KMS-11 (cell line): Measurements from ENCODE around the gene SOX18.

ENCODE experiments used
- H2AFZ ChIP-seq: fragments of 200-600 bp; sonication (generic); 2 replicates; pipeline ENCODE4 v1.6.1; 2016; ENCODE audit warnings: antibody characterized with exemption, mixed run types, low read depth
- H3K27ac ChIP-seq: fragments of 200-600 bp; sonication (generic); 2 replicates; pipeline ENCODE4 v1.6.1; 2016; ENCODE audit warnings: mild to moderate bottlenecking, mixed run types
- H3K27me3 ChIP-seq: fragments of 200-600 bp; sonication (generic); 2 replicates; pipeline ENCODE4 v1.6.1; 2017; ENCODE audit warnings: mild to moderate bottlenecking, low read depth, mixed run types, moderate library complexity; ENCODE audit not compliant: insufficient read depth
- H3K36me3 ChIP-seq: fragments of 200-600 bp; sonication (generic); 2 replicates; pipeline ENCODE4 v1.6.1; 2017; ENCODE audit warnings: mild to moderate bottlenecking, mixed run types; ENCODE audit not compliant: insufficient read depth
- H3K4me1 ChIP-seq: fragments of 200-600 bp; sonication (generic); 2 replicates; pipeline ENCODE4 v1.6.1; 2016; ENCODE audit warnings: mild to moderate bottlenecking, low read depth, mixed run types; ENCODE audit not compliant: poor library complexity, severe bottlenecking
- H3K4me2 ChIP-seq: fragments of 200-600 bp; sonication (generic); 2 replicates; pipeline ENCODE4 v1.7.0; 2016; ENCODE audit warnings: mild to moderate bottlenecking, mixed run types
- H3K4me3 ChIP-seq: fragments of 200-600 bp; sonication (generic); IDR thresholded peaks from 2 replicates; pipeline ENCODE4 v1.6.1; 2017; ENCODE audit warnings: low read depth, low read length, mixed read lengths; ENCODE audit not compliant: insufficient read depth
- H3K79me2 ChIP-seq: fragments of 200-600 bp; sonication (generic); 2 replicates; pipeline ENCODE4 v1.6.1; 2016; ENCODE audit warnings: low read depth, mixed run types; ENCODE audit not compliant: insufficient read depth
- H3K9ac ChIP-seq: fragments of 200-600 bp; sonication (generic); 2 replicates; pipeline ENCODE4 v1.6.1; 2016; ENCODE audit warnings: mild to moderate bottlenecking, mixed run types
- H4K20me1 ChIP-seq: fragments of 200-600 bp; sonication (generic); 2 replicates; pipeline ENCODE4 v1.6.1; 2016; ENCODE audit warnings: mild to moderate bottlenecking, mixed run types; ENCODE audit not compliant: insufficient read depth
- TF ChIP-seq, protein P1 (sequence below): fragments of 200-600 bp; sonication (generic); conservative IDR thresholded peaks from 2 replicates; pipeline ENCODE4 v1.6.1; 2017; ENCODE audit warnings: low read depth, mild to moderate bottlenecking, antibody characterized with exemption, low read length, moderate library complexity, mixed read lengths

SOX18 gene

DNA sequence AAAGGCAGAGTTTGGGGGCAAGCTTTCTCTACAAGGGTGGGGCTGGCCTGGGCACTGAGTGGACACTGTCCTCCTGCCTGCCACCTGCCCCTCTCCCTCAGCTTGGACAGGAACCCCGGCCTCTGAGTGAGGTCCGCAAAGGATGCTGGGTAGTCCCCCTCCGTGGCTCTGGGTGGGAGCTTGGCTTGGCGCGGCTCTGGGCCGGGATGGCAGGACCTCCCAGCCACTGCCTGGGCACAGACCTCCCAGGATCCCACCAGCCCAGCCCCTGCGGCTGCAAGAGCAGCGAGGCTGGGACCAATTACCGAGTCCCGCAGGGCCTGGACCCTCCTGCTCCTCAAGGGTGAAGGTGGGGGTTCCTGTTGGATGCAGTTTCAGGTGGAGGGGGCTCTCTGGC, 2.9 kb upstream of the SOX18 start:
- no peak overlapping the region for H3K4me2 ChIP-seq
- H2AFZ ChIP-seq: no peak overlapping the region
- no peak overlapping the region for H3K9ac ChIP-seq
- H4K20me1 ChIP-seq: no peaks in the 10 kb centered on the region
- H3K79me2 ChIP-seq: no peaks in the 10 kb centered on the region
- peaks cover 24% of the 10 kb centered on the region for H3K4me1 ChIP-seq
- no peak overlapping the region for H3K4me3 ChIP-seq
- H3K27ac ChIP-seq: no peak overlapping the region
- H3K36me3 ChIP-seq: no peaks in the 10 kb centered on the region
- TF ChIP-seq, protein P1, sequence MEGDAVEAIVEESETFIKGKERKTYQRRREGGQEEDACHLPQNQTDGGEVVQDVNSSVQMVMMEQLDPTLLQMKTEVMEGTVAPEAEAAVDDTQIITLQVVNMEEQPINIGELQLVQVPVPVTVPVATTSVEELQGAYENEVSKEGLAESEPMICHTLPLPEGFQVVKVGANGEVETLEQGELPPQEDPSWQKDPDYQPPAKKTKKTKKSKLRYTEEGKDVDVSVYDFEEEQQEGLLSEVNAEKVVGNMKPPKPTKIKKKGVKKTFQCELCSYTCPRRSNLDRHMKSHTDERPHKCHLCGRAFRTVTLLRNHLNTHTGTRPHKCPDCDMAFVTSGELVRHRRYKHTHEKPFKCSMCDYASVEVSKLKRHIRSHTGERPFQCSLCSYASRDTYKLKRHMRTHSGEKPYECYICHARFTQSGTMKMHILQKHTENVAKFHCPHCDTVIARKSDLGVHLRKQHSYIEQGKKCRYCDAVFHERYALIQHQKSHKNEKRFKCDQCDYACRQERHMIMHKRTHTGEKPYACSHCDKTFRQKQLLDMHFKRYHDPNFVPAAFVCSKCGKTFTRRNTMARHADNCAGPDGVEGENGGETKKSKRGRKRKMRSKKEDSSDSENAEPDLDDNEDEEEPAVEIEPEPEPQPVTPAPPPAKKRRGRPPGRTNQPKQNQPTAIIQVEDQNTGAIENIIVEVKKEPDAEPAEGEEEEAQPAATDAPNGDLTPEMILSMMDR: no peak
- peaks cover 49% of the 10 kb centered on the region for H3K27me3 ChIP-seq

DNA sequence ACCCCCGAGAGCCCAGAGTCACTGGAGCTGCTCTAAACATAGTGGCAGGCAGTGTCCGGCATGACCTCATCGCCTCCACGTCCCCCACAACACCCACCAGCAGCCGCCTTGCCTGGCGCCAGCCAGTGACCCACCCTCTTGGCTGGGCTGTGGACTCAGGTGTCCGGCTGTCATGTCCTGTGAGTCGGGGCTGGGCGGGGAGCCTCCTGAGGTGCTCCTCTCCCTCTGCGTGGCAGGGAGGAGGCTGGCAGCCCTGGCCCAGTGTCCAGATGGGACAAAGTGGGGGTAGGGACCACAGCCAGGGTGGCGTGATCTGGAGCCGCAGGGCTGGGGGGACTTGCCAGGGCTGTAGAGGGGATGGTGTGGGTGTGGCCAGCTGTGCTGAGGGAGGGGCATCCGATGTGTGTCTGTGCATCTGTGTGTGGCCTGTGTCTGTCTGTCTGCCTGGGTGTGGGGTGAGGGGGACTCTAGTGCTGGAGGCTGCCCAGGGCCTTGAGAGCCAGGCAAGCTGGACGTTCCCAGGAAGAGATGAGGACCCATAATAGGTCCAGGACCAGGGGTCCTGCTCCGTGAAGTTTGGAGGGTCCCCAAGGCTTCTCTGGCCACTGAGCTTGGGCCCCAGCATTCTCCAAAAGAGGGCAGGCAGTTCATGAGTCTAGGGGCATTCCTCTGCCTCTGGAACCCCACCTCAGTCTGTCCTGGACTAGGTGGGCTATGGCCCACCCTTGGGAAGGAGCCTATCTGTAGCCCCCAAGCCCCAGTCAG, 2.3 kb upstream of the SOX18 start:
- Histone ChIP-seq H2AFZ (no peak overlapping the region), H3K27ac (no peak overlapping the region), H3K4me3 (no peak overlapping the region), H3K27me3 (peaks cover 55% of the 10 kb centered on the region), H3K79me2 (no peaks in the 10 kb centered on the region), H3K4me2 (no peak overlapping the region), H4K20me1 (no peaks in the 10 kb centered on the region), H3K4me1 (peaks cover 19% of the 10 kb centered on the region), H3K9ac (no peak overlapping the region), H3K36me3 (no peaks in the 10 kb centered on the region)
- TF ChIP-seq, protein P1: no peak

DNA sequence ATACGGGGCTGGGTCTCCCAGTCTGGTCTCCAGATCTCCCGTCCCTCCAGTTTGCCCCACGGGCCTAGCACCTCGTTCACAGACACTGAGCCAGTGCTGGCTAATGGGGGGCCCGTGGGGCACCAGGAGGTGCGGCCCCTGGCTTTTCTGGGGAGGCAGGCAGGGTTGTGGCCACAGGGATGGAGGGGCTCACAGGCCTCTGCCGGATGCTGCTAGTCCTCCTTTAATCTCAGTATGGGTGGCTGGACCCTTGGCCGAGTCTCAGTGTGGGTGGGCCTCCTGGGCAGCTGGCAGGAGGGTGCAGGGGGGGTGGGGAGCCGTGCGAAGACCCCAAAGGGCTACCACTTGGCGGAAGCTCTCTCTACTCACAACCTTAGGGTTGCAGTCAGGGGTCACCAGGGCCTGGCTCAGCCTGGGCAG, 1.6 kb upstream of the SOX18 start:
- no peaks in the 10 kb centered on the region for H4K20me1 ChIP-seq
- no peak overlapping the region for H2AFZ ChIP-seq
- H3K4me3 ChIP-seq: no peak overlapping the region
- peaks cover 62% of the 10 kb centered on the region for H3K27me3 ChIP-seq
- no peaks in the 10 kb centered on the region for H3K79me2 ChIP-seq
- peaks cover 12% of the 10 kb centered on the region for H3K4me1 ChIP-seq
- H3K4me2 ChIP-seq: no peak overlapping the region
- no peaks in the 10 kb centered on the region for H3K36me3 ChIP-seq
- TF ChIP-seq, protein P1: no peak
- no peak overlapping the region for H3K9ac ChIP-seq
- H3K27ac ChIP-seq: no peak overlapping the region

DNA sequence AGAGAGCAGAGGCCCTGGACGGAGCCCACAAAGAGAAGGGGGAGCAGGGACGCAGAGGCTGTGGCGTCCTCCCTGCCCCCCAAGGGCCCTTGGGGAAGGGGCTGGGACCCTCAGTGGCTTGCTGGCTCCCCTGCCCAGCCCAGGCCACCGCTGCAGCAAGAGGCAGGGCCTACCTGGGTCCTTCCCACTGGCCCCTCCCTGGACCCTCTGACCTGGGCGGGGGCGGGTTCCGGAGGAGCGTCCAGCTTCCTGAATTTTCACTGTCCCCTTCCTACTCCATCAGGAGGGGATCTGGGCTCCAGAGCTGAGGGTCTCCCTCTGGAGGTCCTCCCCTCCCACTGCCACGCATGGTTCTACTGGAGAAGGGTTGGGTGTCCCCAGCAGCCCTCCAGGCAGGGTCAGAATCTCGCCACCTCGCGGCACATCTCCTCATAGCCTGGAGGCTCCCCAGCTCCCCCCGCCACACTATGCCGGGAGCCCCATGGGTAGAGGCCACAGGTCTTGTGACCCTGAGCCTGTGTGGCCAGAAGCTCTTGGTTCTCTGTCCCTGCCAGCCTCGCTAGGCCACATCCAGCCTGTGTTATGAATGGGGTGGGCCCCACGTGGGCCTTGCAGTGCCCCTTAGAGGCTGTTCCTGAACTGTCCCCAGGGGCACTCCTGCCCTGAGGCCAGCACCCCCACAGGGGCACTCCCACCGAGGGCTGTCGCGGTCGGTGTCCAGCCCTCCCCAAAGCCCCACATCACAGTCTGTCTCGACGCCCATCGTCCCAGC, 1.0 kb upstream of the SOX18 start:
- H3K27me3 ChIP-seq: peaks cover 68% of the 10 kb centered on the region
- no peak overlapping the region for H3K4me2 ChIP-seq
- H3K4me3 ChIP-seq: no peak overlapping the region
- no peaks in the 10 kb centered on the region for H3K79me2 ChIP-seq
- H4K20me1 ChIP-seq: no peaks in the 10 kb centered on the region
- no peak overlapping the region for H3K9ac ChIP-seq
- peaks cover 7% of the 10 kb centered on the region for H3K4me1 ChIP-seq
- H3K27ac ChIP-seq: no peak overlapping the region
- H3K36me3 ChIP-seq: no peaks in the 10 kb centered on the region
- TF ChIP-seq, protein P1: no peak
- H2AFZ ChIP-seq: no peak overlapping the region
